HG02973 (cell line): ENCODE data around the gene CCDC51.
A peak's percentile ranks its signal among the peaks of the same experiment; 100 is the strongest.
"Not testable (repeated sequence)": the region's sequence is repeated elsewhere in the genome, so short reads cannot be mapped to it uniquely, and the experiment has no call there.

Experiments used
- ATAC-seq: cut with Tn5 transposase; IDR thresholded peaks from one replicate; pipeline ENCODE4 v1.9.1; 2021; ENCODE audit warnings: moderate library complexity; ENCODE audit not compliant: unreplicated experiment

Gene CCDC51, protein sequence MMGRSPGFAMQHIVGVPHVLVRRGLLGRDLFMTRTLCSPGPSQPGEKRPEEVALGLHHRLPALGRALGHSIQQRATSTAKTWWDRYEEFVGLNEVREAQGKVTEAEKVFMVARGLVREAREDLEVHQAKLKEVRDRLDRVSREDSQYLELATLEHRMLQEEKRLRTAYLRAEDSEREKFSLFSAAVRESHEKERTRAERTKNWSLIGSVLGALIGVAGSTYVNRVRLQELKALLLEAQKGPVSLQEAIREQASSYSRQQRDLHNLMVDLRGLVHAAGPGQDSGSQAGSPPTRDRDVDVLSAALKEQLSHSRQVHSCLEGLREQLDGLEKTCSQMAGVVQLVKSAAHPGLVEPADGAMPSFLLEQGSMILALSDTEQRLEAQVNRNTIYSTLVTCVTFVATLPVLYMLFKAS

GRCh38 chr3:48439820-48440589 is at the start of gene CCDC51, which contains the start of gene TMA7:
Gene CCDC51 (minus strand): TSS chr3:48440119. CDS start chr3:48435128, 4,991 bp downstream.
Gene TMA7 (plus strand): TSS chr3:48440257. CDS start chr3:48440297, 40 bp downstream.
- peak; percentile 88 for ATAC-seq

DNA sequence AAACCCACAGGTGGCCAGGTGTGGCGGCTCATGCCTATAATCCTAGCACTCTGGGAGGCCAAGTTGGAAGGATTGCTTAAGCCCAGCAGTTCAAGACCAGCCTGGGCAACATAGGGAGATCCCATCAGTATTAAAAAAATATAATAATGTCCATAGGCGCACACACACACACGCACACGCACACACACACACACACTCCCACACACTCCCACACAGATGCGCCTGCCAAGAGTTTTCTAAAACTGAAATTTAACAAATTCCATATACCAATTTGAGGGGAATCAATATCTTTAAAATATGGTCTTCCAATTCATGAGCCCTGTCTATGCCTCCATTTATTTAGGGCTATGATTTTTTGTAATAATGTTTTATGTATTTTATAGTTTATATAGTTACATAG is 47.0 kb upstream of the CCDC51 start:
- no peak for ATAC-seq

GRCh38 chr3:48482822-48483221 is 42.9 kb upstream of the CCDC51 start:
- ATAC-seq: not testable (repeated sequence)

DNA sequence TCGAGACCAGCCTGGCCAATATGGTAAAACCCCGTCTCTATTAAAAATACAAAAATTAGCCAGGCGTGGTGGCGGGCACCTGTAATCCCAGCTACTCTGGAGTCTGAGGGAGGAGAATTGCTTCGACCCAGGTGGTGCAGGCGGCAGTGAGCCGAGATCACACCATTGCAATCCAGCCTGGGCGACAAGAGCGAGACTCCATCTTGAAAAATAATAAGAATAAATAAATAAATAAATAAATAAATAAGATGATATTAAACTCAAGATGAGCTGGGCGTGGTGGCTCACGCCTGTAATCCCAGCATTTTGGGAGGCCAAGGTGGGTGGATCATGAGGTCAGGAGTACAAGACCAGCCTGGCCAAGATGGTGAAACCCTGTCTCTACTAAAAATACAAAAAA is 41.0 kb upstream of the CCDC51 start:
- not testable (repeated sequence) for ATAC-seq

GRCh38 chr3:48478626-48479555 is 39.0 kb upstream of the CCDC51 start:
- no peak for ATAC-seq

DNA sequence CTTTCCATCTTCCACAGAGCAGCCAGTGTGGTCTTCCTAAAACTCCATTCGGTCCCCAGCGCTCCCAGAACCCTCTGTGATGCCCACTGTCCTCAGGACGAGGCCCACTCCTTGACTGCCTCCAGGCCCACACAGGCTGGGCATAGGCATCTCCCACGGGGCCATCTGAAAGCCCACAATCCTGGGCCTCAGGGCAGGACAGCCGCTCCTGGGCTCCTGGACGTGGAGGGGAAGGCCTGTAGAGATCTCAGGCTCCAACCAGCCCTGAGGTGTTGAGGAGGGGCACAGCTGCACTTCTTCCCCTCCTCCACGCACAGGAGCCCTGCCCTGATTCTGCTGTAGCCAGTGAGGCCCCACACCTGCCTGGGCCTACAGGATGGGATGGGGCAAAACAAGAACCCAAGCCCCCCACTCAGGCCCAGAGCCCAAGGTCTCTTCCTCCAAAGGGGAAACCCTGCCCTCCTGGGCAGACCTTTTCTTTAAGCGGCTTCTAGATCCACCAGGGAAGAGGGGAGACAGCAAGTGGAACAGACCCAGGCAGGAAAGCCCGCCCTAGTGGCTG is 38.1 kb upstream of the CCDC51 start:
- no peak for ATAC-seq

DNA sequence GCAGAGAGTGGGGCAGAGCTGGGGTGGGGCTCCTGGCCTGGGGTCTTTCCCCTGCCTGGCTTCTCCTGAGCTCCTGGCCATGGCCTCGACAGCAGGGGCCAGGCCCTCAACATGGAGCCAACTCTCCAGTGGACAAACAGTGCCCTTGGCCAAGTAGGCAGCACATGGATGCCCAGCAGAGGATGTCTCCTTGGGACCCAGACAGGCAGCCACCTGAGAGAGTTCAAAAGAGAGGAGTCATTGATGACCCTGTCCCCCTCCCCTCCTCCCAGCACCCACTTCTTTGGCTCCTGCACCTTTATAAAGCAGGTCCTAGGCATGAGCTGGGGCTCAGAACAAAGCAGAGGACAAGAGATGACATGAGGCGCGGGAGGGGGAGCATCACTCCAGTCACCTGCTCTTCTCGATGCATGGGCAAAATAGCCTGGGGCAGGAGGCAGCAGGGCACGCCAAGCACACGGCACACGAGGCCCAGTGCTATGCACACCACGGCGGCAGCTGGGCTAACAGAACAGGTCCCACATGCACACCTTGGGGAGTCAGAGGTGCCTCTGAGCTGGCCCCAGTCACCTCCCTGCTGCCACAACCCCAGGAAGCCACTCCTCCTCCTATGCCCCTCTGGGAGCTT is 36.6 kb upstream of the CCDC51 start:
- no peak for ATAC-seq

- ATAC-seq: no peak
Observed at GRCh38 chr3:48475188-48475587, 35.3 kb upstream of the CCDC51 start.

- ATAC-seq: no peak
Observed at GRCh38 chr3:48474619-48475018, 34.7 kb upstream of the CCDC51 start.

- ATAC-seq: not testable (repeated sequence)
Observed at GRCh38 chr3:48474031-48474430, 34.1 kb upstream of the CCDC51 start.

DNA sequence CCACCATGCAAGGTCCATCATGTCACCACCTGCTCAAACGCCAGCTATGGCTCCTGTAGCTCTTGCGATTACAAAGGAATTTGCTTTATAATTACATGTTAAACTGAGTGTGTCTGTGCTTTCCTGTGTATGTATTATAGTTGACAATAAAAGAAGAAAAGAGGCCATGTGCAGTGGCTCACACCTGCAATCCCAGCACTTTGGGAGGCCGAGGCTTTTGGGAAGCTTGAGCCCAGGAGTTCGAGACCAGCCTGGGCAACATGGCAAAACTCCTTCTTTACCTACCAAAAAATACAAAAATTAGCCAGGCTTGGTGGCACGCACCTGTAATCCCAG is 33.7 kb upstream of the CCDC51 start:
- no peak for ATAC-seq

DNA sequence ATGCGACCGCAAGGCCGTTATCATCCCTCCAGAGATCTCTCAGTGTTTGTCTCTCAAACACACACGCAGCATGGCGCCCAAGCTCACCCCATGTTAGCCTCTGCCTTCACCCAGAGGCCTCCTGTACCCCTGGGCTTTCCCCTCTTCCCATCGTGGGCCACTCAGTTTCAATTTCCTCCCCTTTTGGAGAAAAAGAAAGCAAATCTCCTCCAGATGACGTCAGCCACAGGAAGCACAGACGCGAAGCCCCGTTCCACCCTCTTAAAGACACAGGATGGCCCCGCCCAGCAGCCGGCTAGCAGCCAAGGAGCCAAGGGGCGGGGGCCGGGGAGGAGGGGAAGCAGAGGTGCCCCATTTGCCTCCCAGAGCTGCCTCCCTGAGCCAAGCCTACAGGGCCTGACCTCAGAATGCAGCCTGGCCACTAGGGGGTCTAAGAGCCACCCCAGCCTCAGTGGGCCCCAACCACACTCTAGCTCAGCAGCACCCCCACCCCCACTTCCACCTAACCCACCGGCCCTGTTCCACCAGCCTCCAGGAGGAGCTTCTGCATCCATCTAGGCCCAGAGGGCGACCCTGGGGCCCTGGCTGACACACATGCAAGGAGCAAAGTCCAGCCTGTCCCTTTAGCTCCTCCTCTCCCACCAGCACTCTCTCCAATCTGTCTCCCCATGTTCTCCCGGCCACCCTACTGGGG is 33.2 kb upstream of the CCDC51 start:
- peak; percentile 73 for ATAC-seq

GRCh38 chr3:48472673-48472922 is 32.7 kb upstream of the CCDC51 start:
- ATAC-seq: no peak

DNA sequence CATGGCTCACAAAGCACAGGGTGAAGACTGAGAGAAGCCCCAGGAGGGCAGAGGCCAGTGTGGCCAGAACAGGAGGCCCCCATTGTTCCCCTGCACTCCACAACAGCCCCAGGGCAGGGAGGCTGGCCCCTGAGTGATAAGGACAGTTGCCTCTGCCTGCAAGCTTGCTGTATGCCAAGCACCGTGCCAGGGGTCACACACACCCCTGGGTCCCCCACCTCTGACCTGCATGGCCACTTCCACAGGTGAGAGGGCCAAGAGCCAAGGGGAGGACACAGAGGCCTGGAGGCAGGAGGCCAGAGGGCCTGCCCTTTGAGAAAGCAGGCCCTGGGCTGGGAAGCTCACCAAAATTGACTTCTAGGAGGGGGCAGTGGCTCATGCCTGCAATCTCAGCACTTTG is 30.4 kb upstream of the CCDC51 start:
- no peak for ATAC-seq

GRCh38 chr3:48469046-48469915 is 29.4 kb upstream of the CCDC51 start:
- no peak for ATAC-seq

- ATAC-seq: no peak
Observed at GRCh38 chr3:48468329-48468731, 28.4 kb upstream of the CCDC51 start.

- no peak for ATAC-seq
Observed at GRCh38 chr3:48467473-48468267, 27.8 kb upstream of the CCDC51 start.

DNA sequence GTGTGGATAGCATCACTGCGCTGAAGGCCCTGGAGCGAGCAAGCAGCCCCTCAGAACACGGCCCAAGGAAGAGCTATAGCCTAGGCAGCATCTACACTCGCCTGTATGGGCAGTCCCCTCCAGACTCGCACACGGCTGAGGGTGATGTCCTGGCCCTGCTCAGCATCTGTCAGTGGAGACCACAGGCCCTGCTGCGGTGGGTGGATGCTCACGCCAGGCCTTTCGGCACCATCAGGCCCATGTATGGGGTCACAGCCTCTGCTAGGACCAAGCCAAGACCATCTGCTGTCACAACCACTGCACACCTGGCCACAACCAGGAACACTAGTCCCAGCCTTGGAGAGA is 27.2 kb upstream of the CCDC51 start:
- ATAC-seq: no peak
